Measurements from ENCODE around the gene EML2.

GRCh38 chr19:45560686-45561085 lies 78.5 kb downstream of the EML2 start:
- no peak for TF ChIP-seq USF1 (IDR thresholded peaks at IDR 0.05)
- no peak for TF ChIP-seq TEAD4 (IDR thresholded peaks at IDR 0.05)
- no peak for TF ChIP-seq YY1 (IDR thresholded peaks at IDR 0.05; ENCODE audit: low read depth)

Measured in Ishikawa (cell line).